H9 (cell line): ENCODE measurements around the gene MYO3A. TPM values are rescaled to one million over a fixed set of nuclear protein-coding genes. Genes with fewer than 3 reads are reported as not detected.

Experiments
- DNase-seq: peaks from one replicate; pipeline ENCODE4 v3.0.0-alpha.2; 2017
- H2AFZ ChIP-seq: one replicate; pipeline ENCODE4 v1.6.1; 2013; ENCODE audit warnings: mild to moderate bottlenecking, low read length, control low read depth, moderate library complexity
- H2AK5ac ChIP-seq: 2 replicates; pipeline ENCODE4 v1.6.1; 2013; ENCODE audit warnings: low read length, control low read depth, mixed read lengths; ENCODE audit not compliant: insufficient read length
- H2BK120ac ChIP-seq: one replicate; pipeline ENCODE4 v1.6.1; 2013; ENCODE audit warnings: low read depth, mild to moderate bottlenecking, low read length, control low read depth, inconsistent platforms; ENCODE audit not compliant: poor library complexity, severe bottlenecking
- H2BK12ac ChIP-seq: 2 replicates; pipeline ENCODE4 v1.6.1; 2013; ENCODE audit warnings: low read length, control low read depth, mixed read lengths, low read depth; ENCODE audit not compliant: insufficient read length
- H2BK15ac ChIP-seq: 2 replicates; pipeline ENCODE4 v1.6.1; 2013; ENCODE audit warnings: low read depth, low read length, control low read depth
- H2BK20ac ChIP-seq: one replicate; pipeline ENCODE4 v1.6.1; 2013; ENCODE audit warnings: low read depth, mild to moderate bottlenecking, low read length, control low read depth, inconsistent platforms; ENCODE audit not compliant: poor library complexity, severe bottlenecking
- H2BK5ac ChIP-seq: 2 replicates; pipeline ENCODE4 v1.6.1; 2013; ENCODE audit warnings: low read length, control low read depth, mixed read lengths; ENCODE audit not compliant: insufficient read length
- H3K14ac ChIP-seq: 2 replicates; pipeline ENCODE4 v1.6.1; 2013; ENCODE audit warnings: low read length, control low read depth; ENCODE audit not compliant: insufficient read depth
- H3K18ac ChIP-seq: 2 replicates; pipeline ENCODE4 v1.6.1; 2013; ENCODE audit warnings: low read depth, mild to moderate bottlenecking, mixed read lengths, low read length, control low read depth; ENCODE audit not compliant: insufficient read length
- H3K23ac ChIP-seq: 2 replicates; pipeline ENCODE4 v1.6.1; 2013; ENCODE audit warnings: low read length, control low read depth, mixed read lengths, low read depth; ENCODE audit not compliant: insufficient read length
- H3K23me2 ChIP-seq: 2 replicates; pipeline ENCODE4 v1.6.1; 2013; ENCODE audit warnings: low read depth, mild to moderate bottlenecking, mixed read lengths, low read length, control low read depth; ENCODE audit not compliant: insufficient read length, poor library complexity, severe bottlenecking
- H3K27ac ChIP-seq: 2 replicates; pipeline ENCODE4 v1.5.1; 2013; ENCODE audit warnings: low read length, control low read depth, mixed read lengths, low read depth; ENCODE audit not compliant: insufficient read length
- H3K27me3 ChIP-seq: 2 replicates; pipeline ENCODE4 v1.6.1; 2013; ENCODE audit warnings: low read length, control low read depth, inconsistent platforms; ENCODE audit not compliant: insufficient read depth
- H3K4ac ChIP-seq: 2 replicates; pipeline ENCODE4 v1.6.1; 2013; ENCODE audit warnings: low read depth, mild to moderate bottlenecking, control low read depth, inconsistent platforms, low read length, moderate library complexity
- H3K4me1 ChIP-seq: 2 replicates; pipeline ENCODE4 v1.6.1; 2013; ENCODE audit warnings: low read length, control low read depth, inconsistent platforms; ENCODE audit not compliant: insufficient read depth
- H3K4me2 ChIP-seq: 2 replicates; pipeline ENCODE4 v1.6.1; 2013; ENCODE audit warnings: low read length, control low read depth, mixed read lengths; ENCODE audit not compliant: insufficient read length, insufficient read depth
- H3K56ac ChIP-seq: 2 replicates; pipeline ENCODE4 v1.6.1; 2013; ENCODE audit warnings: low read depth, mild to moderate bottlenecking, mixed read lengths, low read length, control low read depth; ENCODE audit not compliant: insufficient read length
- H3K79me1 ChIP-seq: 2 replicates; pipeline ENCODE4 v1.6.1; 2013; ENCODE audit warnings: low read depth, mild to moderate bottlenecking, moderate library complexity, low read length, control low read depth, inconsistent platforms; ENCODE audit not compliant: insufficient read depth, poor library complexity, severe bottlenecking
- H3K79me2 ChIP-seq: 2 replicates; pipeline ENCODE4 v1.6.1; 2013; ENCODE audit warnings: low read length, control low read depth, inconsistent platforms; ENCODE audit not compliant: insufficient read depth
- H3K9ac ChIP-seq: 2 replicates; pipeline ENCODE4 v1.6.1; 2013; ENCODE audit warnings: low read length, control low read depth, mixed read lengths; ENCODE audit not compliant: insufficient read length; ENCODE audit errors: extremely low read depth
- H3K9me3 ChIP-seq: one replicate; pipeline ENCODE4 v1.6.1; 2013; ENCODE audit warnings: low read depth, low read length, inconsistent platforms; ENCODE audit not compliant: control insufficient read depth
- H3T11ph ChIP-seq: one replicate; pipeline ENCODE4 v1.6.1; 2013; ENCODE audit warnings: mild to moderate bottlenecking, low read length, control low read depth, inconsistent platforms
- H4K20me1 ChIP-seq: one replicate; pipeline ENCODE4 v1.6.1; 2013; ENCODE audit not compliant: control insufficient read depth, insufficient read length, insufficient read depth
- H4K5ac ChIP-seq: 2 replicates; pipeline ENCODE4 v1.6.1; 2013; ENCODE audit warnings: low read depth, mild to moderate bottlenecking, mixed read lengths, low read length, control low read depth; ENCODE audit not compliant: insufficient read length
- H4K8ac ChIP-seq: replicated peaks from 2 replicates; pipeline ENCODE4 v1.6.1; 2013; ENCODE audit warnings: low read length, control low read depth, mixed read lengths, low read depth; ENCODE audit not compliant: insufficient read length
- H4K91ac ChIP-seq: 2 replicates; pipeline ENCODE4 v1.6.1; 2013; ENCODE audit warnings: low read depth, mild to moderate bottlenecking, moderate library complexity, mixed read lengths, low read length, control low read depth; ENCODE audit not compliant: insufficient read length
- H3K27ac Mint-ChIP-seq, 3 experiments: 2 replicates in 2 of 3; 3 replicates in 1 of 3; pipeline ENCODE4 v1.8.0; 2020 to 2021; ENCODE audit warnings: mixed read lengths in 3 of 3, mild to moderate bottlenecking in 1 of 3, moderate library complexity in 1 of 3
- H3K27me3 Mint-ChIP-seq: 2 replicates; pipeline ENCODE4 v1.8.0; 2021; ENCODE audit warnings: low read depth, mild to moderate bottlenecking, moderate library complexity, mixed read lengths
- H3K36me3 Mint-ChIP-seq, 3 experiments: 2 replicates in 2 of 3; 3 replicates in 1 of 3; pipeline ENCODE4 v1.8.0; 2020 to 2021; ENCODE audit warnings: low read depth in 3 of 3, mixed read lengths in 3 of 3; ENCODE audit not compliant: insufficient read depth in 1 of 3
- H3K4me1 Mint-ChIP-seq, 2 experiments: 2 replicates each; pipeline ENCODE4 v1.8.0; 2020; ENCODE audit warnings: mixed read lengths in 2 of 2
- H3K4me3 Mint-ChIP-seq, 2 experiments: 2 replicates in 1 of 2; 3 replicates in 1 of 2; pipeline ENCODE4 v1.8.0; 2020 to 2021; ENCODE audit warnings: mild to moderate bottlenecking in 2 of 2, mixed read lengths in 2 of 2, moderate library complexity in 1 of 2
- H3K9me3 Mint-ChIP-seq, 2 experiments: 2 replicates in 1 of 2; 3 replicates in 1 of 2; pipeline ENCODE4 v1.8.0; 2020; ENCODE audit warnings: mild to moderate bottlenecking in 2 of 2, mixed read lengths in 2 of 2, moderate library complexity in 1 of 2
- CTCF ChIP-seq: fragments of 200-600 bp; sonication (generic); conservative IDR thresholded peaks from 3 replicates; pipeline ENCODE4 v1.8.0; 2021; ENCODE audit warnings: antibody characterized with exemption, mild to moderate bottlenecking
- WGBS: extraction: QIAGEN DNeasy Blood & Tissue Kit; methylation state at CpG from one replicate; pipeline ENCODE4 v1.1.7; 2013; ENCODE audit warnings: missing lambda C conversion rate, low lambda C conversion rate, mixed read lengths; ENCODE audit not compliant: insufficient read length; ENCODE audit errors: extremely low coverage; 5-methylcytosine and 5-hydroxymethylcytosine counted together
- total RNA-seq: library from RNA; stranded (reverse); gene quantifications from 2 replicates; pipeline ENCODE4 v1.2.1, GENCODE V29; 2021

Gene MYO3A
- total RNA-seq, 1 experiment from 2014 or later = 4.3 TPM

- Mint-ChIP-seq H3K27ac (no peak overlapping the region), H3K36me3 (peaks cover 3 to 40% (median 18%) of the 10 kb centered on the region in 3 experiments), H3K9me3 (peaks cover 18 to 30% of the 10 kb centered on the region in 2 experiments), H3K4me3 (no peak overlapping the region), H3K27me3 (no peaks in the 10 kb centered on the region), H3K4me1 (no peaks in the 10 kb centered on the region)
- no peaks in the 10 kb centered on the region for H3K79me1 ChIP-seq
- no peak overlapping the region for H3K4ac ChIP-seq
- H4K91ac ChIP-seq = no peak overlapping the region
- H3T11ph ChIP-seq = no peak overlapping the region
- H3K18ac ChIP-seq = no peak overlapping the region
- H2BK12ac ChIP-seq = no peak overlapping the region
- no peak overlapping the region for H2BK5ac ChIP-seq
- 0 out of 3 replicates have a peak, but pooled peaks have one; percentile 24 for TF ChIP-seq CTCF
- H2BK20ac ChIP-seq = no peak overlapping the region
- H3K9ac ChIP-seq = no peak overlapping the region
- no CpG with 5 or more reads among the region's 3 CpGs for WGBS
- no peak overlapping the region for H3K56ac ChIP-seq
- H3K79me2 ChIP-seq = no peaks in the 10 kb centered on the region
- H3K9me3 ChIP-seq = no peaks in the 10 kb centered on the region
- H2AFZ ChIP-seq = no peak overlapping the region
- no peaks in the 10 kb centered on the region for H4K20me1 ChIP-seq
- peak; percentile 34 for DNase-seq
- H3K27ac ChIP-seq = no peak overlapping the region
- no peaks in the 10 kb centered on the region for H3K23me2 ChIP-seq
- H4K8ac ChIP-seq = no peak overlapping the region
- H3K23ac ChIP-seq = no peak overlapping the region
- no peak overlapping the region for H3K4me2 ChIP-seq
- H2BK15ac ChIP-seq = no peak overlapping the region
- H3K4me1 ChIP-seq = no peaks in the 10 kb centered on the region
- H2BK120ac ChIP-seq = no peak overlapping the region
- no peaks in the 10 kb centered on the region for H3K27me3 ChIP-seq
- no peak overlapping the region for H2AK5ac ChIP-seq
- no peak overlapping the region for H4K5ac ChIP-seq
- no peak overlapping the region for H3K14ac ChIP-seq
These were observed 48.1 kb downstream of the MYO3A start for GRCh38 chr10:25982107-25982506.
